ENCODE data around the gene C1orf105.

The C1orf105 gene

DNA sequence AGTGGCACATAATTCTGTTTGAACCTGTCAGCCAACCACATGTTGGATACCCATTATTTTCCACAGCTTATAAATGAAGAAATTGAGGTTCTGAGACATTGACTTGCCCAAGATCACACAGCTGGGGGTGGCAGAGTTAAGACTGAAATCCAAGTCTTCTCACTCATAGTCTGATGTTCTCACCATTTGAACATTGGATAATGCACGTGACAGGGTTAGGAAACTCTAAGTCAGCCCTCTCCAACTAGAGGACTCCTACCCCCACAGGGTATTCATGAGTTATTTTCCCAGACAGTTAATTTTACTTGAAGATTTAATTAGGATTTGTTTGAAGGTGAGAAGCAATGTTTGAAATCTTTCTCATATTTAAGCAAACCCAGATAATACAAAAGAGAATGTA, 38.1 kb upstream of the C1orf105 start:
- no peak for ATAC-seq (ENCODE audit: low read depth)

DNA sequence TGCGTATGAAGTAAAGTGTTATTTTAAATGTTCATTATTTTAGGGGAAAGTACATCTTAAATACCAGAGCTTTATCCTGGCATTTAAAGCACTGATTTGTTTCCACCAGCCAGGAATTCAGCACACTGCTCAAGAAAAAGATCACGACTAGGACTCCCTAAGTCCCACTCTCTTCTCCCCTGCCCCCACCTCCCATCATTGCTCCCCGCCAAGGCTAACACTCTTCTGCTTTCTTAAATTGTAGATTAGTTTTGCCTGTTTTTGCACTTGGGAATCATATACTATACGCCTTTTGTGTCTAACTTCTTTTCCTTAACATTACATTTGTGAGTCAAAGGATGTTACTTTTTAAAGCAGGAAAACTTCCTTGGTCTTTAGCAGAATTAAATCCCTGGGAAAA, 37.5 kb upstream of the C1orf105 start:
- ATAC-seq (ENCODE audit: low read depth) = no peak
- Histone ChIP-seq H3K27me3 (ENCODE audit: insufficient read depth, poor library complexity, severe bottlenecking) (no peaks in the 10 kb centered on the region), H3K9me3 (ENCODE audit: severe bottlenecking) (no peaks in the 10 kb centered on the region), H3K36me3 (ENCODE audit: low read depth) (no peaks in the 10 kb centered on the region), H3K4me3 (ENCODE audit: severe bottlenecking) (no peak overlapping the region), H3K27ac (ENCODE audit: poor library complexity, severe bottlenecking) (no peak overlapping the region), H3K4me1 (ENCODE audit: insufficient read depth, poor library complexity, severe bottlenecking) (no peaks in the 10 kb centered on the region)
- DNase-seq (ENCODE audit: low spot score) = no peak
- TF ChIP-seq, protein P1, sequence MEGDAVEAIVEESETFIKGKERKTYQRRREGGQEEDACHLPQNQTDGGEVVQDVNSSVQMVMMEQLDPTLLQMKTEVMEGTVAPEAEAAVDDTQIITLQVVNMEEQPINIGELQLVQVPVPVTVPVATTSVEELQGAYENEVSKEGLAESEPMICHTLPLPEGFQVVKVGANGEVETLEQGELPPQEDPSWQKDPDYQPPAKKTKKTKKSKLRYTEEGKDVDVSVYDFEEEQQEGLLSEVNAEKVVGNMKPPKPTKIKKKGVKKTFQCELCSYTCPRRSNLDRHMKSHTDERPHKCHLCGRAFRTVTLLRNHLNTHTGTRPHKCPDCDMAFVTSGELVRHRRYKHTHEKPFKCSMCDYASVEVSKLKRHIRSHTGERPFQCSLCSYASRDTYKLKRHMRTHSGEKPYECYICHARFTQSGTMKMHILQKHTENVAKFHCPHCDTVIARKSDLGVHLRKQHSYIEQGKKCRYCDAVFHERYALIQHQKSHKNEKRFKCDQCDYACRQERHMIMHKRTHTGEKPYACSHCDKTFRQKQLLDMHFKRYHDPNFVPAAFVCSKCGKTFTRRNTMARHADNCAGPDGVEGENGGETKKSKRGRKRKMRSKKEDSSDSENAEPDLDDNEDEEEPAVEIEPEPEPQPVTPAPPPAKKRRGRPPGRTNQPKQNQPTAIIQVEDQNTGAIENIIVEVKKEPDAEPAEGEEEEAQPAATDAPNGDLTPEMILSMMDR (IDR thresholded peaks at IDR 0.05; ENCODE audit: poor library complexity, severe bottlenecking) = no peak

More for the DNA sequence above, 38.1 kb upstream of the C1orf105 start:
- H3K9me3 ChIP-seq (ENCODE audit: severe bottlenecking) = no peaks in the 10 kb centered on the region
- no peaks in the 10 kb centered on the region for H3K36me3 ChIP-seq (ENCODE audit: low read depth)
- H3K27me3 ChIP-seq (ENCODE audit: insufficient read depth, poor library complexity, severe bottlenecking) = no peaks in the 10 kb centered on the region
- TF ChIP-seq, protein P1 (IDR thresholded peaks at IDR 0.05; ENCODE audit: poor library complexity, severe bottlenecking) = no peak
- no peaks in the 10 kb centered on the region for H3K4me1 ChIP-seq (ENCODE audit: insufficient read depth, poor library complexity, severe bottlenecking)
- no peak overlapping the region for H3K4me3 ChIP-seq (ENCODE audit: severe bottlenecking)
- DNase-seq (ENCODE audit: low spot score) = no peak
- H3K27ac ChIP-seq (ENCODE audit: poor library complexity, severe bottlenecking) = no peak overlapping the region

DNA sequence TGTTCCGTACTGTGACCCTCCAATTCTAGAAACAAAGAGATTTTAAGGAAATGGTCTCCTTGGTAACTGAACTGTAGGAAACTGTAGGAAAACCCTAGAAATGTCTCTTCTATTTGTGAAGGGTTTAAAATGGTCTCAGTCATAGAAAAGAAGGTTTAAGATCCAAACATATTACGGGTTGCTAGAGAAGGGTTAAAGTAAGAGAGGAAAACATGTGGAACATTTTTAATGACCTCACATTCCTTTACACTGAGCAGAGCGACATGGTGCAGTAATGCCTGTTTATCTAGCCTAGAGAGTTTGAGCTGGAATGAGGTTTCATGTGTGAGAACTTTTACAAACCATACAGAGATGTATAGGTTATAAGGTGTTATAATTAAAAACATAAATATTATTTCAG, 36.9 kb upstream of the C1orf105 start:
- TF ChIP-seq, protein P1 (IDR thresholded peaks at IDR 0.05; ENCODE audit: poor library complexity, severe bottlenecking) = no peak
- no peak for DNase-seq (ENCODE audit: low spot score)
- Histone ChIP-seq H3K27ac (ENCODE audit: poor library complexity, severe bottlenecking) (no peak overlapping the region), H3K4me1 (ENCODE audit: insufficient read depth, poor library complexity, severe bottlenecking) (no peaks in the 10 kb centered on the region), H3K4me3 (ENCODE audit: severe bottlenecking) (no peak overlapping the region), H3K9me3 (ENCODE audit: severe bottlenecking) (no peaks in the 10 kb centered on the region), H3K27me3 (ENCODE audit: insufficient read depth, poor library complexity, severe bottlenecking) (no peaks in the 10 kb centered on the region), H3K36me3 (ENCODE audit: low read depth) (no peaks in the 10 kb centered on the region)
- ATAC-seq (ENCODE audit: low read depth) = no peak

DNA sequence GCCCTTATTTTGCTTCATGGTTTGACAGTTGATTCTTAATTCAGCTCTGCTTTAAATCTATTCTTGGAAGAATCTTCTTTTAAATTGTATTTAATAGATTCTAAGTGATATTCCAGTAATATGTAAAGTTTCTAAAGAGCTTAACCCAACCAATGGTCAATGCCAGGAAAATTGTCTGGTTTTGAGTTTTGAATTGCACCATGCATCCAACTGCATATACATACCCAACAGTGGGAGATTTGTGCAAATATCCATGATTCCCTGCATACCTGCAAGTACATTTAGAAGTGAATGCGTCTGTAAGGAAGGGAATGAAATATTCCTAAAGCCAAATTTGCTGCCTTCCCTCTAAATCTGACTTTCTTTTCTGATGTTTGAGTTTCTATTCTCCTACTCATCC, 35.8 kb upstream of the C1orf105 start:
- Histone ChIP-seq H3K36me3 (ENCODE audit: low read depth) (no peaks in the 10 kb centered on the region), H3K27ac (ENCODE audit: poor library complexity, severe bottlenecking) (no peak overlapping the region), H3K9me3 (ENCODE audit: severe bottlenecking) (no peaks in the 10 kb centered on the region), H3K4me3 (ENCODE audit: severe bottlenecking) (no peak overlapping the region), H3K4me1 (ENCODE audit: insufficient read depth, poor library complexity, severe bottlenecking) (no peaks in the 10 kb centered on the region), H3K27me3 (ENCODE audit: insufficient read depth, poor library complexity, severe bottlenecking) (no peaks in the 10 kb centered on the region)
- no peak for ATAC-seq (ENCODE audit: low read depth)
- TF ChIP-seq, protein P1 (IDR thresholded peaks at IDR 0.05; ENCODE audit: poor library complexity, severe bottlenecking) = no peak
- no peak for DNase-seq (ENCODE audit: low spot score)

DNA sequence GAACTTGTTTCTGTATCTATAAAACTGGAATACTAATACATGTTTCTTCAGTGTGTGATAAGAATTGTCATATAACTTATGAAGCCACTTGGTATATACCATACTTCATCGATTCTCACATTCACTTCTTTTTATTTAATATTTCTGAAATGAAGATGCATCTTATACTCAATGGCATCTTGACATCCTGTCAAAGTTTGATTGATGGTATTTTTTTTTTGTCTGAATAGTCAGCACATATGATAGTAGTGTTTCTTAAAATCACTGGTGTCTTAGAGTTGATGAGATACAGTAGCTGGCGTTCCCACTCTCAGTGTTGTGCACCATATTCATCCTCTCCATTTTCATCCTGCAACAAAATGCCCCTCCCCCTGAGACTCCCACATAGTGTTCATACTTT, 34.4 kb upstream of the C1orf105 start:
- ATAC-seq (ENCODE audit: low read depth) (no peak), DNase-seq (ENCODE audit: low spot score) (no peak)
- Histone ChIP-seq H3K4me1 (ENCODE audit: insufficient read depth, poor library complexity, severe bottlenecking) (no peaks in the 10 kb centered on the region), H3K4me3 (ENCODE audit: severe bottlenecking) (no peak overlapping the region), H3K27ac (ENCODE audit: poor library complexity, severe bottlenecking) (no peak overlapping the region), H3K36me3 (ENCODE audit: low read depth) (no peaks in the 10 kb centered on the region), H3K27me3 (ENCODE audit: insufficient read depth, poor library complexity, severe bottlenecking) (no peaks in the 10 kb centered on the region), H3K9me3 (ENCODE audit: severe bottlenecking) (no peaks in the 10 kb centered on the region)
- TF ChIP-seq, protein P1 (IDR thresholded peaks at IDR 0.05; ENCODE audit: poor library complexity, severe bottlenecking) = no peak
